ENCODE measurements around the gene CHSY3. TPM values are rescaled to one million over a fixed set of nuclear protein-coding genes. Genes with fewer than 3 reads are reported as not detected.

Gene CHSY3
- total RNA-seq, 2 donors from 2014 or later = 0.09 to 2.0 TPM

GRCh38 chr5:130064484-130064883 lies 160.2 kb downstream of the CHSY3 start:
- no peak for TF ChIP-seq POLR2AphosphoS5 (IDR thresholded peaks at IDR 0.05)
- TF ChIP-seq POLR2A (IDR thresholded peaks at IDR 0.05) = no peak
- no peak for TF ChIP-seq CTCF (IDR thresholded peaks at IDR 0.05)
- no peaks in the 10 kb centered on the region for H3K9me3 ChIP-seq
- intact Hi-C loops (cut with DNase I) = no loop called here

GRCh38 chr5:130065617-130066016 lies 161.4 kb downstream of the CHSY3 start:
- no peak for DNase-seq (ENCODE audit: low spot score)
- WGBS = 31% methylated on average over 2 of the region's 2 CpGs
- TF ChIP-seq CTCF (IDR thresholded peaks at IDR 0.05) (no peak), POLR2AphosphoS5 (IDR thresholded peaks at IDR 0.05) (no peak), POLR2A (IDR thresholded peaks at IDR 0.05) (no peak)
- no peak overlapping the region for H3K27ac ChIP-seq
- no peaks in the 10 kb centered on the region for H3K9me3 ChIP-seq
- no peaks in the 10 kb centered on the region for H3K27me3 ChIP-seq (replicated peaks; ENCODE audit: insufficient read depth)
- no peaks in the 10 kb centered on the region for H3K36me3 ChIP-seq
- no peak overlapping the region for H3K4me3 ChIP-seq
- intact Hi-C loops (cut with DNase I) = no loop called here
- no peaks in the 10 kb centered on the region for H3K4me1 ChIP-seq (replicated peaks)

More at GRCh38 chr5:130064484-130064883, 160.2 kb downstream of the CHSY3 start:
- H3K27me3 ChIP-seq (replicated peaks; ENCODE audit: insufficient read depth) = no peaks in the 10 kb centered on the region
- DNase-seq (ENCODE audit: low spot score) = no peak
- H3K36me3 ChIP-seq = no peaks in the 10 kb centered on the region
- WGBS = 96% methylated on average over 3 of the region's 3 CpGs
- H3K27ac ChIP-seq = no peak overlapping the region
- H3K4me3 ChIP-seq = no peak overlapping the region
- no peaks in the 10 kb centered on the region for H3K4me1 ChIP-seq (replicated peaks)

- WGBS = 85% methylated on average over 3 of the region's 3 CpGs
- intact Hi-C loops (cut with DNase I) = no loop called here
- no peaks in the 10 kb centered on the region for H3K27me3 ChIP-seq (replicated peaks; ENCODE audit: insufficient read depth)
- no peaks in the 10 kb centered on the region for H3K36me3 ChIP-seq
- TF ChIP-seq POLR2A (IDR thresholded peaks at IDR 0.05) (no peak), CTCF (IDR thresholded peaks at IDR 0.05) (no peak), POLR2AphosphoS5 (IDR thresholded peaks at IDR 0.05) (no peak)
- no peak overlapping the region for H3K27ac ChIP-seq
- H3K9me3 ChIP-seq = no peaks in the 10 kb centered on the region
- no peaks in the 10 kb centered on the region for H3K4me1 ChIP-seq (replicated peaks)
- DNase-seq (ENCODE audit: low spot score) = no peak
- H3K4me3 ChIP-seq = no peak overlapping the region
Measured at GRCh38 chr5:130066644-130067043, 162.4 kb downstream of the CHSY3 start.

- no peaks in the 10 kb centered on the region for H3K9me3 ChIP-seq
- no peaks in the 10 kb centered on the region for H3K36me3 ChIP-seq
- intact Hi-C loops (cut with DNase I) = no loop called here
- H3K4me1 ChIP-seq (replicated peaks) = no peaks in the 10 kb centered on the region
- DNase-seq (ENCODE audit: low spot score) = no peak
- H3K4me3 ChIP-seq = no peak overlapping the region
- no peak for TF ChIP-seq POLR2A (IDR thresholded peaks at IDR 0.05)
- no peak for TF ChIP-seq POLR2AphosphoS5 (IDR thresholded peaks at IDR 0.05)
- H3K27ac ChIP-seq = no peak overlapping the region
- no peaks in the 10 kb centered on the region for H3K27me3 ChIP-seq (replicated peaks; ENCODE audit: insufficient read depth)
Measured at GRCh38 chr5:130067364-130067763, 163.1 kb downstream of the CHSY3 start.

- no peaks in the 10 kb centered on the region for H3K4me1 ChIP-seq (replicated peaks)
- 76% methylated on average over 1 of the region's 1 CpG for WGBS
- no peak overlapping the region for H3K27ac ChIP-seq
- H3K36me3 ChIP-seq = no peaks in the 10 kb centered on the region
- no peak for TF ChIP-seq POLR2AphosphoS5 (IDR thresholded peaks at IDR 0.05)
- TF ChIP-seq CTCF (IDR thresholded peaks at IDR 0.05) = no peak
- TF ChIP-seq POLR2A (IDR thresholded peaks at IDR 0.05) = no peak
- intact Hi-C loops (cut with DNase I) = no loop called here
- no peaks in the 10 kb centered on the region for H3K9me3 ChIP-seq
- H3K27me3 ChIP-seq (replicated peaks; ENCODE audit: insufficient read depth) = no peaks in the 10 kb centered on the region
- no peak for DNase-seq (ENCODE audit: low spot score)
- H3K4me3 ChIP-seq = no peak overlapping the region
Measured at GRCh38 chr5:130068101-130068500, 163.8 kb downstream of the CHSY3 start.
